HG03558 (cell line): ENCODE results near the gene PRKAG2.
"Not testable (repeated sequence)": the region's sequence is repeated elsewhere in the genome, so short reads cannot be mapped to it uniquely, and the experiment has no call there.

Source experiments
- ATAC-seq: cut with Tn5 transposase; IDR thresholded peaks from one replicate; pipeline ENCODE4 v1.9.1; 2021; ENCODE audit warnings: moderate number of reproducible peaks; ENCODE audit not compliant: unreplicated experiment; ENCODE audit errors: extremely low read depth

Gene PRKAG2

GRCh38 chr7:151854720-151855071 is 22.2 kb downstream of the PRKAG2 start:
- no peak for ATAC-seq

GRCh38 chr7:151853896-151854719 is 22.8 kb downstream of the PRKAG2 start:
- ATAC-seq: no peak

GRCh38 chr7:151852486-151853396 is 24.2 kb downstream of the PRKAG2 start:
- no peak for ATAC-seq

GRCh38 chr7:151851782-151852181 is 25.1 kb downstream of the PRKAG2 start:
- no peak for ATAC-seq

- ATAC-seq: no peak
Measured at GRCh38 chr7:151851145-151851751, 25.7 kb downstream of the PRKAG2 start.

- no peak for ATAC-seq
Measured at GRCh38 chr7:151850491-151851124, 26.3 kb downstream of the PRKAG2 start.

- ATAC-seq: no peak
Measured at GRCh38 chr7:151849879-151850260, 27.0 kb downstream of the PRKAG2 start.

GRCh38 chr7:151849008-151849878 is 27.7 kb downstream of the PRKAG2 start:
- no peak for ATAC-seq

GRCh38 chr7:151847681-151848081 is 29.2 kb downstream of the PRKAG2 start:
- no peak for ATAC-seq

GRCh38 chr7:151847136-151847535 is 29.8 kb downstream of the PRKAG2 start:
- ATAC-seq: no peak

GRCh38 chr7:151845412-151846205 is 31.3 kb downstream of the PRKAG2 start:
- no peak for ATAC-seq

- ATAC-seq: no peak
Measured at GRCh38 chr7:151844825-151845200, 32.1 kb downstream of the PRKAG2 start.

- no peak for ATAC-seq
Measured at GRCh38 chr7:151844071-151844824, 32.7 kb downstream of the PRKAG2 start.

GRCh38 chr7:151843181-151843580 is 33.7 kb downstream of the PRKAG2 start:
- no peak for ATAC-seq

GRCh38 chr7:151841395-151842051 is 35.4 kb downstream of the PRKAG2 start:
- ATAC-seq: not testable (repeated sequence)

GRCh38 chr7:151840088-151840910 is 36.6 kb downstream of the PRKAG2 start:
- no peak for ATAC-seq

- no peak for ATAC-seq
Measured at GRCh38 chr7:151839451-151839921, 37.4 kb downstream of the PRKAG2 start.
